Measurements from ENCODE around the gene SNX6. TPM values are rescaled to one million over a fixed set of nuclear protein-coding genes. Genes with fewer than 3 reads are reported as not detected.
A peak's percentile ranks its signal among the peaks of the same experiment; 100 is the strongest.

Gene SNX6
- total RNA-seq, 1 donor from 2014 or later = 60.4 TPM

DNA sequence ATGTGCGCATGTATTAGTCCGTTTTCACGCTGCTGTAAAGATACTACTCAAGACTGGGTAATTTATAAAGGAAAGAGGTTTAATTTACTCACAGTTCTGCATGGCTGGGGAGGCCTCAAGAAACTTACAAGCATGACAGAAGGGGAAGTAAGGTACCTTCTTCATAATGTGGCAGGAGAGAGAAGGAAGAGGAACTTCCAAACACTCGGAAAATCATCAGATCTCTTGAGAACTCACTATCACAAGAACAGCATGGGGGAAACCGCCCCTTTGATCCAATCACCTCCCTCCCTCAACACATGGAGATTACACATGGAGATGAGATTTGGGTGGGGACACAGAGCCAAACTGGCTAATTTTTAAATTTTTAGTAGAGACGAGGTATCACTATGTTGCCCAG, 41.8 kb upstream of the SNX6 start:
- Histone ChIP-seq H3K27me3 (ENCODE audit: low read depth) (no peaks in the 10 kb centered on the region), H3K27ac (replicated peaks) (no peak overlapping the region), H3K9me3 (replicated peaks) (peaks cover 3% of the 10 kb centered on the region), H3K36me3 (no peaks in the 10 kb centered on the region), H3K4me1 (no peaks in the 10 kb centered on the region), H3K4me3 (no peak overlapping the region)
- DNase-seq = no peak
- TF ChIP-seq, protein P1, sequence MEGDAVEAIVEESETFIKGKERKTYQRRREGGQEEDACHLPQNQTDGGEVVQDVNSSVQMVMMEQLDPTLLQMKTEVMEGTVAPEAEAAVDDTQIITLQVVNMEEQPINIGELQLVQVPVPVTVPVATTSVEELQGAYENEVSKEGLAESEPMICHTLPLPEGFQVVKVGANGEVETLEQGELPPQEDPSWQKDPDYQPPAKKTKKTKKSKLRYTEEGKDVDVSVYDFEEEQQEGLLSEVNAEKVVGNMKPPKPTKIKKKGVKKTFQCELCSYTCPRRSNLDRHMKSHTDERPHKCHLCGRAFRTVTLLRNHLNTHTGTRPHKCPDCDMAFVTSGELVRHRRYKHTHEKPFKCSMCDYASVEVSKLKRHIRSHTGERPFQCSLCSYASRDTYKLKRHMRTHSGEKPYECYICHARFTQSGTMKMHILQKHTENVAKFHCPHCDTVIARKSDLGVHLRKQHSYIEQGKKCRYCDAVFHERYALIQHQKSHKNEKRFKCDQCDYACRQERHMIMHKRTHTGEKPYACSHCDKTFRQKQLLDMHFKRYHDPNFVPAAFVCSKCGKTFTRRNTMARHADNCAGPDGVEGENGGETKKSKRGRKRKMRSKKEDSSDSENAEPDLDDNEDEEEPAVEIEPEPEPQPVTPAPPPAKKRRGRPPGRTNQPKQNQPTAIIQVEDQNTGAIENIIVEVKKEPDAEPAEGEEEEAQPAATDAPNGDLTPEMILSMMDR (IDR thresholded peaks at IDR 0.05; ENCODE audit: borderline replicate concordance) = no peak
- intact Hi-C loops (cut with micrococcal nuclease) = loop anchor here (5.0 kb wide), 1 partner anchor 51 kb away; no protein-coding TSS in a partner anchor

DNA sequence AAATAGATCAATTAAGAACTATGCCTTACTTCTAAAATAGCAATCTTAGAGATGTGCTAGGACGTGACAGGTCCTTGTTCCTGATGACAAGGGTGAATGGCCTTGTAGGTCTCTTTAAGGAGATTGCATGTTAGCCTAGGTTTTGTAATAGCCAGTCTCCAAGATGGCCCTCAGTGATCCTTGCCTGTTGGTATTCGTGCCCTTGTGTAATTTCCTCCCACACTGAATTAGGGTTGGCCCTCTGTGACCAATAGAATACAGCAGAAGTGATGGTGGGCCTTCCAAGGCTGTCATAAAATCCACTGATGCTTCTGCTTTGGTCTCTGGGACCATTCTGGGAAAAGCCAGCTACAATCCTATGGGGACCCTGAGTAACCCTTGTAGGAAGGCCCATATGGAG, 38.2 kb upstream of the SNX6 start:
- no peak for DNase-seq
- no peak overlapping the region for H3K4me3 ChIP-seq
- TF ChIP-seq, protein P1 (IDR thresholded peaks at IDR 0.05; ENCODE audit: borderline replicate concordance) = no peak
- H3K4me1 ChIP-seq = peaks cover 4% of the 10 kb centered on the region
- no peaks in the 10 kb centered on the region for H3K36me3 ChIP-seq
- H3K9me3 ChIP-seq (replicated peaks) = peaks cover 4% of the 10 kb centered on the region
- no peak overlapping the region for H3K27ac ChIP-seq (replicated peaks)
- intact Hi-C loops (cut with micrococcal nuclease) = no loop called here
- no peaks in the 10 kb centered on the region for H3K27me3 ChIP-seq (ENCODE audit: low read depth)

DNA sequence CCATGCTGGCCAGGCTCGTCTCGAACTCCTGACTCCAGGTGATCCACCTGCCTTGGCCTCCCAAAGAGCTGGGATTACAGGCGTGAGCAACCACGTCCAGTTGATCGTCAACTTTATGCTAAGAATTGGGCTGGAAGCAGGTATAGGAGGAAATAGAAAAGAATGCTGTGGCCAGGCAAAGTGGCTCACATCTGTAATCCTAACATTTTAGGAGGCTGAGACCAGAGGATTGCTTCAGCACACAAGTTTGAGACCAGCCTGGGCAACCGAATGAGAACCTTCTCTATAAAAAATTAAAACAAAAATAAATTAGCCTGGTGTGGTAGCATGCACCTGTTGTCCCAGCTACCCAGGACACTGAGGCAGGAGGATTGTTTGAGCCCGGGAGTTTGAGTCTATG, 37.1 kb upstream of the SNX6 start:
- Histone ChIP-seq H3K27ac (replicated peaks) (no peak overlapping the region), H3K27me3 (ENCODE audit: low read depth) (no peaks in the 10 kb centered on the region), H3K4me3 (no peak overlapping the region), H3K4me1 (peaks cover 4% of the 10 kb centered on the region), H3K36me3 (no peaks in the 10 kb centered on the region), H3K9me3 (replicated peaks) (peaks cover 15% of the 10 kb centered on the region)
- intact Hi-C loops (cut with micrococcal nuclease) = no loop called here
- TF ChIP-seq, protein P1 (IDR thresholded peaks at IDR 0.05; ENCODE audit: borderline replicate concordance) = no peak
- no peak for DNase-seq

DNA sequence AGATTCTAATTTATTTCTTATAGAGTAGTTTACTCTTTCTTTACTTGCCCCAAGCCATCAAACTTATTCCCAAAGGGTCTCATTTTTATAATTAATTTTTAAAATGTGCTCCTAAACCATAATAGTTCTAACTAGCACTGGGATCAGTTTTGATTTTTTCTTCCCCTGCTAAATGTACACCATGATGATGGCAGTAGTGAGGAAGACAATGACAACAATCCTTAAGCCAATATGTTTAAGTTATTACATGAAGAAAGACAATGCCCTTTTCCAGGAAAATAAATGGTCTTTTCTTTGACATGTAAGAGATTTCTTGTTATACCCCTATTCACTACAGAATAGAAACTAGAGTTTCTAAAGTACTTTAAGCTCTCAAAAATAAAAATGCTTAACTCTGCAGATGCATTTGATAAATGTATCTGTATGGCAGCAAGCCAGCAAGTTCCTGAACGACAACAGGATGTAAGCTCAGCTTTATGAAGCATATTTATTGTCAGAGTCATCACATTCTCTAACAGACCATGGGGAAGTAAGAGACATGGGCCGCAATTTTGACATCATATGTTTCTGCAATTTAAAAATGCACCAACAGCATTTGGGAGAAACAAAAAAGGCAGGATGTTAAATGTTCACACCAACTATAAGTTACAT, 36.0 kb upstream of the SNX6 start:
- intact Hi-C loops (cut with micrococcal nuclease) = no loop called here
- TF ChIP-seq, protein P1 (IDR thresholded peaks at IDR 0.05; ENCODE audit: borderline replicate concordance) = no peak
- Histone ChIP-seq H3K4me1 (peaks cover 4% of the 10 kb centered on the region), H3K4me3 (no peak overlapping the region), H3K36me3 (no peaks in the 10 kb centered on the region), H3K27ac (replicated peaks) (peak overlapping the region; percentile 48), H3K9me3 (replicated peaks) (peaks cover 23% of the 10 kb centered on the region), H3K27me3 (ENCODE audit: low read depth) (no peaks in the 10 kb centered on the region)
- no peak for DNase-seq

DNA sequence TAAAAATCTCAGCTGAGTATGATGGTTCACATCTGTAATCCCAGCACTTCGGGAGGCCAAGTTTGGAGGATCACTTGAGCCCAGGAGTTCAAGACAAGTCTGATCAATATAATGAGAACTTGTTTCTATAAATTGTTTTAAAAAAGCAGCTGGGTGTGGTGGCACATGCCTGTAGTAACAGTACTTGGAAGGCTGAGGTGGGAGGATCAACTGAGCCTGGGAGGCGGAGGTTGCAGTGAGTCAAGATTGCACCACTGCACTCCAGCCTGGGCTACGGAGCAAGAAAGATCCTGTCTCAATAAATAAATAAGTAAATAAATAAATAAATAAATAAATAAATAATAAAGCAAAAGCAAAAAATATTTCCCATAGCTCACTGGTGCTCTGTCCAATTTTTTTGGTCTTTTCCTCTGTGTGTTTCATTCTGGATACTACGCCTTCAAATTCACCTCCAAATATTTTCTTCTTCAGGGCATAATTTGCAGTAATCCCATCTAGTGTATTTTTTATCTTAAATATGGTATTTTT, 32.7 kb upstream of the SNX6 start:
- Histone ChIP-seq H3K27me3 (ENCODE audit: low read depth) (no peaks in the 10 kb centered on the region), H3K9me3 (replicated peaks) (peaks cover 29% of the 10 kb centered on the region), H3K27ac (replicated peaks) (no peak overlapping the region), H3K4me3 (no peak overlapping the region), H3K36me3 (no peaks in the 10 kb centered on the region), H3K4me1 (peaks cover 4% of the 10 kb centered on the region)
- DNase-seq = no peak
- TF ChIP-seq, protein P1 (IDR thresholded peaks at IDR 0.05; ENCODE audit: borderline replicate concordance) = no peak
- intact Hi-C loops (cut with micrococcal nuclease) = no loop called here
